ENCODE data around the gene MTUS2.

The MTUS2 gene

GRCh38 chr13:28935104-28935503 is 115.0 kb downstream of the MTUS2 start:
- POLR2A ChIA-PET, result no interaction called here
- TF ChIP-seq FOXA1 (IDR thresholded peaks at IDR 0.05), result no peak
- TF ChIP-seq ZNF384 (IDR thresholded peaks at IDR 0.05), result no peak
- no peak for TF ChIP-seq L3MBTL2 (conservative IDR thresholded peaks at IDR 0.05)
- no peak for TF ChIP-seq SUZ12 (IDR thresholded peaks at IDR 0.05)
- TF ChIP-seq TARDBP (IDR thresholded peaks at IDR 0.05), result no peak
- no peak for TF ChIP-seq CTBP1 (IDR thresholded peaks at IDR 0.05; ENCODE audit: borderline replicate concordance)
- TF ChIP-seq LEF1 (IDR thresholded peaks at IDR 0.05; ENCODE audit: borderline replicate concordance), result no peak
- no peak for TF ChIP-seq ELF4 (IDR thresholded peaks at IDR 0.05)
- no peak for TF ChIP-seq NFRKB (IDR thresholded peaks at IDR 0.05)
- TF ChIP-seq SP1 (IDR thresholded peaks at IDR 0.05), result no peak
- TF ChIP-seq ARNT (IDR thresholded peaks at IDR 0.05), result no peak
- CTCF ChIA-PET, result no interaction called here
- no peak for DNase-seq (ENCODE audit: extremely low spot score)

- POLR2A ChIA-PET, result no interaction called here
- TF ChIP-seq FOXK2 (IDR thresholded peaks at IDR 0.05) (no peak), ELF4 (IDR thresholded peaks at IDR 0.05) (no peak), BHLHE40 (IDR thresholded peaks at IDR 0.05; ENCODE audit: borderline replicate concordance) (no peak), ARNT (IDR thresholded peaks at IDR 0.05) (no peak), TARDBP (IDR thresholded peaks at IDR 0.05) (no peak)
- CTCF ChIA-PET, result no interaction called here
- no peak for DNase-seq (ENCODE audit: extremely low spot score)
Observed at GRCh38 chr13:28942906-28943305, 122.8 kb downstream of the MTUS2 start.

GRCh38 chr13:28953714-28954418 is 133.7 kb downstream of the MTUS2 start:
- POLR2A ChIA-PET, result no interaction called here
- no peak for DNase-seq (ENCODE audit: extremely low spot score)
- CTCF ChIA-PET, result no interaction called here
- TF ChIP-seq CTBP1 (IDR thresholded peaks at IDR 0.05; ENCODE audit: borderline replicate concordance) (no peak), FOXA1 (IDR thresholded peaks at IDR 0.05) (no peak), FOXM1 (IDR thresholded peaks at IDR 0.05; ENCODE audit: borderline replicate concordance) (no peak), FOXK2 (IDR thresholded peaks at IDR 0.05) (no peak), TARDBP (IDR thresholded peaks at IDR 0.05) (no peak), PKNOX1 (IDR thresholded peaks at IDR 0.05) (no peak), ARNT (IDR thresholded peaks at IDR 0.05) (no peak), SP1 (IDR thresholded peaks at IDR 0.05) (no peak), LEF1 (IDR thresholded peaks at IDR 0.05; ENCODE audit: borderline replicate concordance) (no peak), BHLHE40 (IDR thresholded peaks at IDR 0.05; ENCODE audit: borderline replicate concordance) (no peak)

- POLR2A ChIA-PET, result no interaction called here
- no peak for DNase-seq (ENCODE audit: extremely low spot score)
- TF ChIP-seq FOXM1 (IDR thresholded peaks at IDR 0.05; ENCODE audit: borderline replicate concordance) (no peak), FOXA1 (IDR thresholded peaks at IDR 0.05) (no peak), TARDBP (IDR thresholded peaks at IDR 0.05) (no peak), CTBP1 (IDR thresholded peaks at IDR 0.05; ENCODE audit: borderline replicate concordance) (no peak), BHLHE40 (IDR thresholded peaks at IDR 0.05; ENCODE audit: borderline replicate concordance) (no peak)
- CTCF ChIA-PET, result no interaction called here
Observed at GRCh38 chr13:28954419-28954725, 134.2 kb downstream of the MTUS2 start.

GRCh38 chr13:28954810-28955209 is 134.7 kb downstream of the MTUS2 start:
- POLR2A ChIA-PET, result no interaction called here
- CTCF ChIA-PET, result no interaction called here
- TF ChIP-seq L3MBTL2 (conservative IDR thresholded peaks at IDR 0.05) (no peak), LEF1 (IDR thresholded peaks at IDR 0.05; ENCODE audit: borderline replicate concordance) (no peak), NFRKB (IDR thresholded peaks at IDR 0.05) (no peak), ZNF384 (IDR thresholded peaks at IDR 0.05) (no peak)
- no peak for DNase-seq (ENCODE audit: extremely low spot score)

GRCh38 chr13:28955264-28955966 is 135.3 kb downstream of the MTUS2 start:
- ChIA-PET CTCF (no interaction called here), POLR2A (no interaction called here)

GRCh38 chr13:28958018-28958417 is 137.9 kb downstream of the MTUS2 start:
- DNase-seq (ENCODE audit: extremely low spot score), result no peak
- POLR2A ChIA-PET, result no interaction called here
- CTCF ChIA-PET, result interaction anchor here (0.6 kb wide), 1 partner anchor 153 kb away, joined by 3 read pairs; no protein-coding TSS in a partner anchor
- TF ChIP-seq BHLHE40 (IDR thresholded peaks at IDR 0.05; ENCODE audit: borderline replicate concordance), result no peak

More at GRCh38 chr13:28955264-28955966, 135.3 kb downstream of the MTUS2 start:
- DNase-seq (ENCODE audit: extremely low spot score), result no peak
- TF ChIP-seq FOXM1 (IDR thresholded peaks at IDR 0.05; ENCODE audit: borderline replicate concordance) (no peak), BHLHE40 (IDR thresholded peaks at IDR 0.05; ENCODE audit: borderline replicate concordance) (no peak), SP1 (IDR thresholded peaks at IDR 0.05) (no peak), ARNT (IDR thresholded peaks at IDR 0.05) (no peak), CTBP1 (IDR thresholded peaks at IDR 0.05; ENCODE audit: borderline replicate concordance) (no peak), L3MBTL2 (conservative IDR thresholded peaks at IDR 0.05) (no peak), TARDBP (IDR thresholded peaks at IDR 0.05) (no peak)

- ChIA-PET POLR2A (no interaction called here), CTCF (interaction anchor here (0.6 kb wide), 1 partner anchor 154 kb away, joined by 3 read pairs; no protein-coding TSS in a partner anchor)
- no peak for TF ChIP-seq ZNF384 (IDR thresholded peaks at IDR 0.05)
- no peak for TF ChIP-seq SP1 (IDR thresholded peaks at IDR 0.05)
- no peak for TF ChIP-seq SUZ12 (IDR thresholded peaks at IDR 0.05)
- no peak for TF ChIP-seq LEF1 (IDR thresholded peaks at IDR 0.05; ENCODE audit: borderline replicate concordance)
- no peak for TF ChIP-seq ELF4 (IDR thresholded peaks at IDR 0.05)
- TF ChIP-seq HDGF (IDR thresholded peaks at IDR 0.05; ENCODE audit: borderline replicate concordance), result no peak
- TF ChIP-seq BHLHE40 (IDR thresholded peaks at IDR 0.05; ENCODE audit: borderline replicate concordance), result no peak
- no peak for TF ChIP-seq FOXM1 (IDR thresholded peaks at IDR 0.05; ENCODE audit: borderline replicate concordance)
- DNase-seq (ENCODE audit: extremely low spot score), result no peak
Observed at GRCh38 chr13:28958441-28958840, 138.3 kb downstream of the MTUS2 start.

Data from HEK293T (cell line).